ENCODE data around the gene RPS18. TPM values are rescaled to one million over a fixed set of nuclear protein-coding genes. Genes with fewer than 3 reads are reported as not detected.

The RPS18 gene
- total and polyA plus RNA-seq, 9 of the 15 experiments (the other 6 are each of a cell fraction or from before 2014, with no cell fraction given): 5,023 to 17,516 (median 8,131) TPM

GRCh38 chr6:33248643-33248931 lies 23.3 kb upstream of the RPS18 start (continued):
- TF ChIP-seq NRF1 (conservative IDR thresholded peaks at IDR 0.05 in 1 of 2, IDR thresholded peaks at IDR 0.05 in 1 of 2): no peak
- TF ChIP-seq NFRKB (IDR thresholded peaks at IDR 0.05; ENCODE audit: low read depth): peak; percentile 81
- TF ChIP-seq, protein P1, sequence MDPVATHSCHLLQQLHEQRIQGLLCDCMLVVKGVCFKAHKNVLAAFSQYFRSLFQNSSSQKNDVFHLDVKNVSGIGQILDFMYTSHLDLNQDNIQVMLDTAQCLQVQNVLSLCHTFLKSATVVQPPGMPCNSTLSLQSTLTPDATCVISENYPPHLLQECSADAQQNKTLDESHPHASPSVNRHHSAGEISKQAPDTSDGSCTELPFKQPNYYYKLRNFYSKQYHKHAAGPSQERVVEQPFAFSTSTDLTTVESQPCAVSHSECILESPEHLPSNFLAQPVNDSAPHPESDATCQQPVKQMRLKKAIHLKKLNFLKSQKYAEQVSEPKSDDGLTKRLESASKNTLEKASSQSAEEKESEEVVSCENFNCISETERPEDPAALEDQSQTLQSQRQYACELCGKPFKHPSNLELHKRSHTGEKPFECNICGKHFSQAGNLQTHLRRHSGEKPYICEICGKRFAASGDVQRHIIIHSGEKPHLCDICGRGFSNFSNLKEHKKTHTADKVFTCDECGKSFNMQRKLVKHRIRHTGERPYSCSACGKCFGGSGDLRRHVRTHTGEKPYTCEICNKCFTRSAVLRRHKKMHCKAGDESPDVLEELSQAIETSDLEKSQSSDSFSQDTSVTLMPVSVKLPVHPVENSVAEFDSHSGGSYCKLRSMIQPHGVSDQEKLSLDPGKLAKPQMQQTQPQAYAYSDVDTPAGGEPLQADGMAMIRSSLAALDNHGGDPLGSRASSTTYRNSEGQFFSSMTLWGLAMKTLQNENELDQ (CRISPR knock-in tag; IDR thresholded peaks at IDR 0.05; ENCODE audit: borderline replicate concordance): no peak
- no peak for TF ChIP-seq CEBPB (tag; IDR thresholded peaks at IDR 0.05)
- TF ChIP-seq HDAC1 (IDR thresholded peaks at IDR 0.05): no peak
- TF ChIP-seq, protein P2, sequence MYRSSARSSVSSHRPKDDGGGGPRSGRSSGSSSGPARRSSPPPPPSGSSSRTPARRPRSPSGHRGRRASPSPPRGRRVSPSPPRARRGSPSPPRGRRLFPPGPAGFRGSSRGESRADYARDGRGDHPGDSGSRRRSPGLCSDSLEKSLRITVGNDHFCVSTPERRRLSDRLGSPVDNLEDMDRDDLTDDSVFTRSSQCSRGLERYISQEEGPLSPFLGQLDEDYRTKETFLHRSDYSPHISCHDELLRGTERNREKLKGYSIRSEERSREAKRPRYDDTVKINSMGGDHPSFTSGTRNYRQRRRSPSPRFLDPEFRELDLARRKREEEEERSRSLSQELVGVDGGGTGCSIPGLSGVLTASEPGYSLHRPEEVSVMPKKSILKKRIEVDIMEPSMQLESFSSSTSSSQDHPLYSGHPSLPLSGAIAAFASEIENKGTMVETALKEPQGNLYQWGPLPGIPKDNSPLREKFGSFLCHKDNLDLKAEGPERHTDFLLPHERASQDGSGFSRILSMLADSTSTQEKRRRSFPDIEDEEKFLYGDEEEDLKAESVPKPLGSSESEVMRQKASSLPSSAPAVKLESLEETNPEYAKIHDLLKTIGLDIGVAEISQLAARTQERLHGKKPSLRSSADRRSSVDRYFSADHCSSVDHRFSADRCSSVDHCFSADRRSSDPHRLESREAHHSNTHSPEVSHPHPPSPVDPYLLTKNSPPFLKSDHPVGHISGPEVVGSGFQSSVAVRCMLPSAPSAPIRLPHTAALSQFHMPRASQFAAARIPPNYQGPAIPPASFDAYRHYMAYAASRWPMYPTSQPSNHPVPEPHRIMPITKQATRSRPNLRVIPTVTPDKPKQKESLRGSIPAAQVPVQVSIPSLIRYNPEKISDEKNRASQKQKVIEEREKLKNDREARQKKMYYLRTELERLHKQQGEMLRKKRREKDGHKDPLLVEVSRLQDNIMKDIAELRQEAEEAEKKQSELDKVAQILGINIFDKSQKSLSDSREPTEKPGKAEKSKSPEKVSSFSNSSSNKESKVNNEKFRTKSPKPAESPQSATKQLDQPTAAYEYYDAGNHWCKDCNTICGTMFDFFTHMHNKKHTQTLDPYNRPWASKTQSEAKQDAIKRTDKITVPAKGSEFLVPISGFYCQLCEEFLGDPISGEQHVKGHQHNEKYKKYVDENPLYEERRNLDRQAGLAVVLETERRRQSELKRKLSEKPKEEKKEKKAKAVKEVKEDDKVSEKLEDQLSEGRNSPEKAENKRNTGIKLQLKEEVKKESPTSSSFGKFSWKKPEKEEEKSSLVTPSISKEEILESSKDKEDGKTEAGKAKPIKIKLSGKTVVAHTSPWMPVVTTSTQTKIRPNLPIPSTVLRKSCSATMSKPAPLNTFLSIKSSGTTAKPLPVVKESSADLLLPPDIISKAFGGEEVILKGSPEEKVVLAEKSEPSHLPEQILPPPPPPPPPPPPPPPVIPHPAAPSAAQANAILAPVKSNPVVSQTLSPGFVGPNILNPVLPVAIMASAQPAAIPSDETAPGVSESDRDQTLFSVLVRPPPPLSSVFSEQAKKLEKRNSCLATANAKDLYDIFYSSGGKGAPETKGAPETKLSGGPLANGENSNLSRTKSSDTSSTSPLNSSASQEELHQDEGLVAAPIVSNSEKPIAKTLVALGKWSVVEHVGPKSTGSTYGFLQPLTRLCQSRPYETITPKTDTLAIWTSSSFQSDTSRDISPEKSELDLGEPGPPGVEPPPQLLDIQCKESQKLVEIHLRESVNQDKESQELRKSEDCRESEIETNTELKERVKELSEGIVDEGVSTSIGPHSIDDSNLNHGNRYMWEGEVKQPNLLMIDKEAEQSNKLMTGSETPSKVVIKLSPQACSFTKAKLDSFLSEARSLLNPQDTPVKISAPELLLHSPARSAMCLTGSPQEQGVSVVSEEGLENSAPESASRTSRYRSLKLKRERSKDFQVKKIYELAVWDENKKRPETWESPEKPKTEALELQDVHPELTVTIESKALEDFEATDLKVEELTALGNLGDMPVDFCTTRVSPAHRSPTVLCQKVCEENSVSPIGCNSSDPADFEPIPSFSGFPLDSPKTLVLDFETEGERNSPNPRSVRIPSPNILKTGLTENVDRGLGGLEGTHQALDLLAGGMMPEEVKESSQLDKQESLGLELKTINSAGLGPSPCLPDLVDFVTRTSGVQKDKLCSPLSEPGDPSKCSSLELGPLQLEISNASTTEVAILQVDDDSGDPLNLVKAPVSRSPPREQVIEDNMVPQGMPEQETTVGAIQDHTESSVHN (IDR thresholded peaks at IDR 0.05; ENCODE audit: borderline replicate concordance in 1 of 2, low read depth in 1 of 2): 0 out of 4 replicates have a peak, but pooled peaks of 1 of the 2 experiments have one; percentile 28
- no peak for TF ChIP-seq HCFC1 (IDR thresholded peaks at IDR 0.05; ENCODE audit: low read depth, low read length)
- no peak for TF ChIP-seq ZBTB8A (IDR thresholded peaks at IDR 0.05; ENCODE audit: partially characterized antibody)
- peak; percentile 43; the same call in 1 of the 2 replicates for TF ChIP-seq FOSL1 (tag; conservative IDR thresholded peaks at IDR 0.05)
- TF ChIP-seq U2AF2 (optimal IDR thresholded peaks at IDR 0.05; ENCODE audit: low read depth, low read length): no peak
- no peak for TF ChIP-seq ZNF695 (CRISPR knock-in tag; IDR thresholded peaks at IDR 0.05)
- TF ChIP-seq MCM3 (IDR thresholded peaks at IDR 0.05): no peak
- TF ChIP-seq TARDBP (IDR thresholded peaks at IDR 0.05): no peak; the same call in 1 of the 2 replicates
- TF ChIP-seq KDM5B (IDR thresholded peaks at IDR 0.05; ENCODE audit: insufficient replicate concordance, low read depth, low read length): no peak
- no peak for TF ChIP-seq ZNF280A (IDR thresholded peaks at IDR 0.05; ENCODE audit: low read depth, partially characterized antibody)
- TF ChIP-seq ZNF324 (CRISPR knock-in tag; IDR thresholded peaks at IDR 0.05): no peak

Measured in K562 (cell line).